SK-N-SH (cell line): Measurements from ENCODE around the gene USP26. TPM values are rescaled to one million over a fixed set of nuclear protein-coding genes. Genes with fewer than 3 reads are reported as not detected.

Experiments
- CTCF ChIA-PET: fragments of 300-600, 350-600 bp; formaldehyde crosslinking; extraction: SDS; loops from one replicate; lab custom pipeline; 2021; lab: Yijun Ruan, JAX
- POLR2A ChIA-PET: fragments of 350-600 bp; sonication (Branson Sonifier 250); formaldehyde crosslinking; extraction: SDS; loops from one replicate; lab custom pipeline; 2020; ENCODE audit warnings: antibody characterized with exemption, inconsistent platforms; lab: Yijun Ruan, JAX
- DNase-seq: peaks from one replicate; pipeline ENCODE4 v3.0.0; 2012
- H2AFZ ChIP-seq: fragments of 200-600 bp; sonication (generic); 2 replicates; pipeline ENCODE4 v1.8.1; 2016; ENCODE audit warnings: antibody characterized with exemption, mild to moderate bottlenecking, low read depth
- H3F3A ChIP-seq: fragments of 200-600 bp; sonication (generic); replicated peaks from 2 replicates; pipeline ENCODE3; 2016; ENCODE audit warnings: antibody characterized with exemption, mild to moderate bottlenecking; ENCODE audit not compliant: insufficient read depth
- H3K27ac ChIP-seq, 2 experiments: fragments of 200-500 bp in 1 of 2; fragments of 200-600 bp in 1 of 2; sonication (Bioruptor generic) in 1 of 2; sonication (generic), shearing (Covaris generic) in 1 of 2; 2 replicates each; pipeline versions ENCODE4 v1.5.1 to v1.6.1; 2014 to 2016; ENCODE audit warnings: low read depth in 2 of 2, inconsistent platforms in 1 of 2, low read length in 1 of 2, mild to moderate bottlenecking in 1 of 2, mixed read lengths in 1 of 2
- H3K27me3 ChIP-seq: fragments of 200-600 bp; sonication (generic), shearing (Covaris generic); 2 replicates; pipeline ENCODE4 v1.6.1; 2016; ENCODE audit warnings: mixed run types; ENCODE audit not compliant: insufficient read depth
- H3K36me3 ChIP-seq, 2 experiments: fragments of 200-500 bp in 1 of 2; fragments of 200-600 bp in 1 of 2; sonication (Bioruptor generic) in 1 of 2; sonication (generic) in 1 of 2; replicated peaks in 1 of 2; 2 replicates each; pipeline versions ENCODE3 to v1.5.1; 2014 to 2016; ENCODE audit warnings: low read length in 1 of 2, mild to moderate bottlenecking in 1 of 2; ENCODE audit not compliant: insufficient read depth in 2 of 2, control insufficient read depth in 1 of 2
- H3K4me1 ChIP-seq, 2 experiments: fragments of 200-500 bp in 1 of 2; fragments of 200-600 bp in 1 of 2; sonication (Bioruptor generic) in 1 of 2; sonication (generic), shearing (Covaris generic) in 1 of 2; 2 replicates each; pipeline versions ENCODE4 v1.5.1 to v1.6.1; 2014 to 2016; ENCODE audit warnings: low read depth in 1 of 2, low read length in 1 of 2, mixed run types in 1 of 2; ENCODE audit not compliant: insufficient read depth in 2 of 2, control insufficient read depth in 1 of 2
- H3K4me2 ChIP-seq: fragments of 200-600 bp; sonication (generic), shearing (Covaris generic); 2 replicates; pipeline ENCODE4 v1.6.1; 2017; ENCODE audit warnings: mixed run types
- H3K4me3 ChIP-seq, 2 experiments: fragments of 200-500 bp in 1 of 2; fragments of 200-600 bp in 1 of 2; sonication (Bioruptor generic) in 1 of 2; sonication (generic), shearing (Covaris generic) in 1 of 2; 2 replicates each; pipeline versions ENCODE4 v1.5.1 to v1.8.1; 2014 to 2016; ENCODE audit warnings: low read depth in 2 of 2, inconsistent platforms in 1 of 2, low read length in 1 of 2, mild to moderate bottlenecking in 1 of 2, mixed read lengths in 1 of 2, moderate library complexity in 1 of 2
- H3K79me2 ChIP-seq: fragments of 200-600 bp; sonication (generic); 2 replicates; pipeline ENCODE4 v1.8.1; 2017; ENCODE audit warnings: mild to moderate bottlenecking; ENCODE audit not compliant: insufficient read depth
- H3K9ac ChIP-seq: fragments of 200-600 bp; sonication (generic); 2 replicates; pipeline ENCODE4 v1.6.1; 2017; ENCODE audit warnings: mixed run types
- H3K9me2 ChIP-seq: fragments of 200-600 bp; sonication (generic); 2 replicates; pipeline ENCODE4 v1.6.1; 2017; ENCODE audit warnings: mixed run types
- H3K9me3 ChIP-seq: fragments of 200-600 bp; sonication (generic); 2 replicates; pipeline ENCODE4 v1.6.1; 2017; ENCODE audit warnings: mixed run types, mild to moderate bottlenecking, moderate library complexity
- H4K20me1 ChIP-seq: fragments of 200-600 bp; sonication (generic); 2 replicates; pipeline ENCODE4 v1.6.1; 2017; ENCODE audit warnings: mild to moderate bottlenecking, mixed run types; ENCODE audit not compliant: insufficient read depth
- CHD2 ChIP-seq: fragments of 150-350 bp; IDR thresholded peaks from 2 replicates; pipeline ENCODE4 v1.6.1; 2018; ENCODE audit warnings: low read length; ENCODE audit not compliant: partially characterized antibody
- ELF1 ChIP-seq: IDR thresholded peaks from 2 replicates; pipeline ENCODE4 v1.4.0; 2012
- EP300 ChIP-seq, 2 experiments: IDR thresholded peaks; 2 replicates each; pipeline versions ENCODE4 v1.4.0 to v1.6.1; 2012; ENCODE audit warnings: borderline replicate concordance in 1 of 2, low read depth in 1 of 2, low read length in 1 of 2
- EZH2phosphoT487 ChIP-seq: fragments of 200-600 bp; sonication (generic); IDR thresholded peaks from 2 replicates; pipeline ENCODE4 v1.6.1; 2017; ENCODE audit warnings: low read depth, mixed run types, mild to moderate bottlenecking, antibody characterized with exemption, moderate library complexity, borderline replicate concordance
- FOSL2 ChIP-seq: IDR thresholded peaks from 2 replicates; pipeline ENCODE4 v1.4.0; 2012; ENCODE audit warnings: low read depth, mild to moderate bottlenecking, moderate library complexity, borderline replicate concordance
- MEF2A ChIP-seq: IDR thresholded peaks from 2 replicates; pipeline ENCODE4 v1.4.0; 2012; ENCODE audit warnings: low read depth, borderline replicate concordance
- NFIC ChIP-seq: IDR thresholded peaks from 2 replicates; pipeline ENCODE4 v1.4.0; 2012; ENCODE audit warnings: borderline replicate concordance
- RAD21 ChIP-seq: IDR thresholded peaks from 2 replicates; pipeline ENCODE4 v1.6.1; 2012; ENCODE audit warnings: mild to moderate bottlenecking, low read length
- RCOR1 ChIP-seq: fragments of 150-350 bp; IDR thresholded peaks from 2 replicates; pipeline ENCODE4 v1.6.1; 2017; ENCODE audit warnings: antibody characterized with exemption, low read length
- RXRA ChIP-seq: IDR thresholded peaks from 2 replicates; pipeline ENCODE4 v1.4.0; 2012; ENCODE audit warnings: low read depth, mild to moderate bottlenecking, borderline replicate concordance
- SMC3 ChIP-seq: IDR thresholded peaks from 2 replicates; pipeline ENCODE4 v1.6.1; 2012; ENCODE audit warnings: low read depth, low read length, improper control_type of control experiment
- TCF12 ChIP-seq: IDR thresholded peaks from 2 replicates; pipeline ENCODE4 v1.4.0; 2012
- TEAD4 ChIP-seq: IDR thresholded peaks from 2 replicates; pipeline ENCODE4 v1.4.0; 2012; ENCODE audit warnings: mild to moderate bottlenecking, borderline replicate concordance; ENCODE audit not compliant: insufficient read depth
- WGBS: methylation state at CpG from one replicate; pipeline ENCODE4 v1.1.6; 2017; ENCODE audit warnings: low lambda C conversion rate; 5-methylcytosine and 5-hydroxymethylcytosine counted together
- polyA plus RNA-seq, 3 experiments: library from polyadenylated mRNA; depleted of rRNA; stranded (reverse); fragments of >200 nt; gene quantifications; 2 replicates each; pipeline ENCODE4 v1.2.3, GENCODE V29; 2012
- TF ChIP-seq, protein P1 (sequence below): fragments of 200-600 bp; sonication (generic); IDR thresholded peaks from 2 replicates; pipeline ENCODE4 v1.6.1; 2017; ENCODE audit warnings: antibody characterized with exemption, mild to moderate bottlenecking, moderate library complexity
- TF ChIP-seq, protein P2 (sequence below): fragments of 150-350 bp; IDR thresholded peaks from 2 replicates; pipeline ENCODE4 v1.6.1; 2016; ENCODE audit warnings: mild to moderate bottlenecking, low read depth, low read length
- TF ChIP-seq, protein P3 (sequence below): fragments of 150-350 bp; IDR thresholded peaks from 2 replicates; pipeline ENCODE4 v1.6.1; 2017; ENCODE audit warnings: antibody characterized with exemption, low read length, low read depth, borderline replicate concordance

Gene USP26
- polyA plus RNA-seq, 1 of the 3 experiments (the other 2 are of a cell fraction): not detected

DNA sequence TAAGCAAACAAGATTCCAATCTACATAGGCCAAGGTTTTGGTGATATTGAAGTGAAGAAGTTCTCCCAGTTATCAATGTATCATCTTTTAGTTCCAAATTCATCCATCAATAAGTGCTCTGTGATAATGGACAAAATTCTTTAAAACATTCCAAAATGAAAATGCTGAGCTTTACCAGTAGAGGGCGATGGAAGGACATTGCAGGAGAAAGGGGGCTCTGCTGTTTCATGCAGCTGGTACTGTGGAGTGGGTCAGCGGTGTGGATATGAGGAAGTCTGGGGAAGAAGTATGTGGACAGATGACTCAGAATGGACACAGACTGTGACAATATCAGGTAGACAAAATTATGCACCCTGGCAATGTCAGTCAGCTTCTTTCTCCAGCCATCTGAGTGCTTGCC, 91.9 kb downstream of the USP26 start:
- whole genome bisulfite sequencing: 10% methylated on average over 2 of the region's 2 CpGs
- peak; percentile 71 for TF ChIP-seq RAD21
- TF ChIP-seq FOSL2: no peak
- TF ChIP-seq, protein P1, sequence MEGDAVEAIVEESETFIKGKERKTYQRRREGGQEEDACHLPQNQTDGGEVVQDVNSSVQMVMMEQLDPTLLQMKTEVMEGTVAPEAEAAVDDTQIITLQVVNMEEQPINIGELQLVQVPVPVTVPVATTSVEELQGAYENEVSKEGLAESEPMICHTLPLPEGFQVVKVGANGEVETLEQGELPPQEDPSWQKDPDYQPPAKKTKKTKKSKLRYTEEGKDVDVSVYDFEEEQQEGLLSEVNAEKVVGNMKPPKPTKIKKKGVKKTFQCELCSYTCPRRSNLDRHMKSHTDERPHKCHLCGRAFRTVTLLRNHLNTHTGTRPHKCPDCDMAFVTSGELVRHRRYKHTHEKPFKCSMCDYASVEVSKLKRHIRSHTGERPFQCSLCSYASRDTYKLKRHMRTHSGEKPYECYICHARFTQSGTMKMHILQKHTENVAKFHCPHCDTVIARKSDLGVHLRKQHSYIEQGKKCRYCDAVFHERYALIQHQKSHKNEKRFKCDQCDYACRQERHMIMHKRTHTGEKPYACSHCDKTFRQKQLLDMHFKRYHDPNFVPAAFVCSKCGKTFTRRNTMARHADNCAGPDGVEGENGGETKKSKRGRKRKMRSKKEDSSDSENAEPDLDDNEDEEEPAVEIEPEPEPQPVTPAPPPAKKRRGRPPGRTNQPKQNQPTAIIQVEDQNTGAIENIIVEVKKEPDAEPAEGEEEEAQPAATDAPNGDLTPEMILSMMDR: peak; percentile 67
- TF ChIP-seq SMC3: peak; percentile 31; the same call in 1 of the 2 replicates
- H3K79me2 ChIP-seq: no peaks in the 10 kb centered on the region
- H3K9me3 ChIP-seq: no peaks in the 10 kb centered on the region
- no peak overlapping the region for H3K4me2 ChIP-seq
- H3K4me1 ChIP-seq: peaks cover 0 to 2% of the 10 kb centered on the region in 2 experiments; a peak in 1 of 4 replicates
- DNase-seq: peak; percentile 39
- no peaks in the 10 kb centered on the region; the same call in 1 of the 2 replicates for H3K27me3 ChIP-seq
- H3K27ac ChIP-seq: no peak overlapping the region; a peak in 1 of 4 replicates
- H4K20me1 ChIP-seq: no peaks in the 10 kb centered on the region
- H3K4me3 ChIP-seq: no peak overlapping the region; a peak in 1 of 4 replicates
- H3K36me3 ChIP-seq: no peaks in the 10 kb centered on the region
- no peak overlapping the region for H2AFZ ChIP-seq
- no peaks in the 10 kb centered on the region for H3K9me2 ChIP-seq
- no peaks in the 10 kb centered on the region for H3F3A ChIP-seq
- no peak overlapping the region for H3K9ac ChIP-seq
- CTCF ChIA-PET: interaction anchor here (0.6 to 2.2 kb wide), 37 partner anchors 9 to 665 kb away, joined by 3 to 14 read pairs (median 5); partner anchors contain the start of gene HS6ST2
- POLR2A ChIA-PET: no interaction called here

DNA sequence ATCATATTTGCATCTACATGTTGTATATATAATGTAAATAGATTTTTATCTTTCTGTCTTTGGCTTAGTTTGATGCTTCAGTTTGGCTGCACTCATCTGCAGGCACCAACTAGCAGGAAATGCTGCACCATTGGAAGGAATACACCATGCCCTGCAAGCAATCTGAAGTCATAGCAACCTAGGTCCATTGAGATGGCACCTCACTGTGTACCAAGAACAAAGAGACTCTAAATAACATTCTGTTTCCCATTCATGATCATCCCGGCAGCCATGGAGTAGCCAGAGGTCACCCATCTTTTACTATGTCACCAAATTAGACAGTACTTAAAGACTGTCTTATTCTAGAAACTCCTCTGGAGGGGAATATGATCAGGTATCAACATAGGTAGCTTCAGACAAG, 97.7 kb downstream of the USP26 start:
- H3K36me3 ChIP-seq: no peaks in the 10 kb centered on the region
- no peaks in the 10 kb centered on the region; a peak in 1 of 4 replicates for H3K4me1 ChIP-seq
- no peaks in the 10 kb centered on the region for H3K9me2 ChIP-seq
- ChIA-PET POLR2A (no interaction called here), CTCF (no interaction called here)
- H2AFZ ChIP-seq: no peak overlapping the region
- TF ChIP-seq, protein P2, sequence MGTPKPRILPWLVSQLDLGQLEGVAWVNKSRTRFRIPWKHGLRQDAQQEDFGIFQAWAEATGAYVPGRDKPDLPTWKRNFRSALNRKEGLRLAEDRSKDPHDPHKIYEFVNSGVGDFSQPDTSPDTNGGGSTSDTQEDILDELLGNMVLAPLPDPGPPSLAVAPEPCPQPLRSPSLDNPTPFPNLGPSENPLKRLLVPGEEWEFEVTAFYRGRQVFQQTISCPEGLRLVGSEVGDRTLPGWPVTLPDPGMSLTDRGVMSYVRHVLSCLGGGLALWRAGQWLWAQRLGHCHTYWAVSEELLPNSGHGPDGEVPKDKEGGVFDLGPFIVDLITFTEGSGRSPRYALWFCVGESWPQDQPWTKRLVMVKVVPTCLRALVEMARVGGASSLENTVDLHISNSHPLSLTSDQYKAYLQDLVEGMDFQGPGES: no peak
- no peak for TF ChIP-seq ELF1
- DNase-seq: no peak
- no peaks in the 10 kb centered on the region; the same call in 1 of the 2 replicates for H3K27me3 ChIP-seq
- no peak overlapping the region for H3K27ac ChIP-seq
- no peak overlapping the region for H3K9ac ChIP-seq
- no peak overlapping the region for H3K4me2 ChIP-seq
- H4K20me1 ChIP-seq: no peaks in the 10 kb centered on the region
- H3K79me2 ChIP-seq: no peaks in the 10 kb centered on the region
- no peaks in the 10 kb centered on the region for H3K9me3 ChIP-seq
- no peak overlapping the region for H3K4me3 ChIP-seq
- WGBS: 11% methylated on average over 1 of the region's 1 CpG
- no peaks in the 10 kb centered on the region for H3F3A ChIP-seq

DNA sequence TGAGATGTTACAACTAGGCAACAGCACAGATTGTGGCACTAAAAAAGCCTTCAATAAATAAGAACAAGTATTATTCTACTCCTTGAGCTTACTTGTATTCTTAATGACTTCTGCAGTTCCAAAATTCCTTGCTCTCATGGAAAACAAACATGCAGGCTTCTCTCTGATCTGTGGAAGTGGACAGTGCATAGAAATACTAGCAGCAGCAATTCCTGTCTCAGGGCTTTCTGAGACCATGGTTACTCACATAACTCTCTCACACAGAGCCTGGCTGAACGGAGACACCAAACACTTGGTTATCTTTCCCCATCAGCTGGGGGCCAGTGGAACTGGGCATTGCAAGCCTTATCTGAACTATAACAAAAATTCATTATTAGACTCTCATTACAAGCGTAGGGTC, 106.1 kb downstream of the USP26 start:
- WGBS: 4% methylated on average over 2 of the region's 2 CpGs
- Histone ChIP-seq H3K4me2 (no peak overlapping the region), H3K36me3 (no peaks in the 10 kb centered on the region), H2AFZ (no peak overlapping the region), H3K4me1 (peaks cover 0 to 3% of the 10 kb centered on the region in 2 experiments; a peak in 1 of 4 replicates), H3F3A (no peaks in the 10 kb centered on the region), H4K20me1 (no peaks in the 10 kb centered on the region), H3K27me3 (no peaks in the 10 kb centered on the region; the same call in 1 of the 2 replicates), H3K9ac (no peak overlapping the region), H3K27ac (no peak overlapping the region), H3K9me3 (no peaks in the 10 kb centered on the region), H3K4me3 (no peak overlapping the region), H3K79me2 (no peaks in the 10 kb centered on the region), H3K9me2 (no peaks in the 10 kb centered on the region)
- ChIA-PET POLR2A (no interaction called here), CTCF (interaction anchor here (1.4 to 2.6 kb wide), 3 partner anchors 15 to 181 kb away, joined by 3 to 9 read pairs (median 7); no protein-coding TSS in a partner anchor)
- DNase-seq: no peak
- TF ChIP-seq EZH2phosphoT487: no peak
- no peak for TF ChIP-seq EP300 (IDR thresholded peaks at IDR 0.05; ENCODE audit: borderline replicate concordance in 1 of 2, low read depth in 1 of 2, low read length in 1 of 2)
- TF ChIP-seq, protein P3, sequence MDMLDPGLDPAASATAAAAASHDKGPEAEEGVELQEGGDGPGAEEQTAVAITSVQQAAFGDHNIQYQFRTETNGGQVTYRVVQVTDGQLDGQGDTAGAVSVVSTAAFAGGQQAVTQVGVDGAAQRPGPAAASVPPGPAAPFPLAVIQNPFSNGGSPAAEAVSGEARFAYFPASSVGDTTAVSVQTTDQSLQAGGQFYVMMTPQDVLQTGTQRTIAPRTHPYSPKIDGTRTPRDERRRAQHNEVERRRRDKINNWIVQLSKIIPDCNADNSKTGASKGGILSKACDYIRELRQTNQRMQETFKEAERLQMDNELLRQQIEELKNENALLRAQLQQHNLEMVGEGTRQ: no peak
- TF ChIP-seq TEAD4: no peak
- no peak for TF ChIP-seq RXRA
- no peak for TF ChIP-seq MEF2A
- TF ChIP-seq CHD2: no peak
- no peak for TF ChIP-seq TCF12
- TF ChIP-seq NFIC: no peak
- TF ChIP-seq, protein P1: no peak
- no peak for TF ChIP-seq RCOR1
- no peak for TF ChIP-seq ELF1
